ENCODE data around the gene PPWD1. TPM values are rescaled to one million over a fixed set of nuclear protein-coding genes. Genes with fewer than 3 reads are reported as not detected.

PPWD1 gene
- total and polyA plus RNA-seq, 2 of the 13 experiments (the other 11 are each of a cell fraction or from before 2014, with no cell fraction given), result 7.4 to 44.3 TPM

DNA sequence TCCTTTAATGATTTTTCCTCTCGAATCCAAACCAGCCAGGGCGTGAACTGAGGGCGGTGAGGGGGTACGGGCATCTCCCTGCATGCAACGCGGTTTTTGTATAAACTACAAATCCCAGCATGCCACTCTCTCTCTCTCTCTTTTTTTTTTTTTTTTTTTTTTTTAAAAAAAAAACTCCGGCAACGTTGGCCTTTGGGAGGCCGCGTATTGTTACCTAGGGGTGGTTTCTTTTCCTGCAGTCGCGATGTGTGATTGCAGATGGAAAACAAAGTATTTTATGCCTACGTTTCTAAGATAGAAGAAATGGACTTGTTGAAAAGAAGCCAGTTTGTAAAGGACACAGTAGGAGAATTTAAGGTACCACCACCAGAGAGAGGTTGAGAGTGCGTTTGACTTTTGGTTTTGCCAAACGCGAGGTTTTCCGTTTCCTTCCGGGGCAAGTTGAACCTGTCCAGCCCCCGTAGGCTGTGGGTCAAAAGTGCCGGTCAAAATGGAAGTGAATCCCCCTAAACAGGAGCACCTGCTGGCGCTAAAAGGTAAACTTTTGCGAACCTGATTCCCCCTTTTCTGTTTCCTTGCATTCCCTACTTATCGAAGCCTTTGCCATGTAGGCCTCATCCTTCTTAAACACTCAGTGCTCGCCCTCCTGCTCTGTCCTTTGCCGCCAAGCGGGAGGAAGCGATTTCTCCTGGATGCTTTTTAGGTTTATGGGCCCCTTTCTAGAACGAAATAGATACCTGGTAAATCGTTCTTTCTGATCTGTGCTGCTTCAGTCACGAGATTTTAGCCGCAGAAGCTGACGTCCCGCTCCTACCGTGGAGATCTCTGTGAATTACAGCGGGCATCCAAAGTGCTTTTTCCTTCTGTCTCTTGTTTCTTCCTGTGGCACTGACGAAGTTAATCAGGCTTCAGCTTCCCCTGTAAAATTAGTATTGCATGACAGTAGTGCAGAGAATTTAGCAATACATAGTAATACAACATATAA, 61.8 kb downstream of the PPWD1 start, which contains the start of the genes SHLD3 and TRAPPC13 (continued):
- TF ChIP-seq, protein P1, sequence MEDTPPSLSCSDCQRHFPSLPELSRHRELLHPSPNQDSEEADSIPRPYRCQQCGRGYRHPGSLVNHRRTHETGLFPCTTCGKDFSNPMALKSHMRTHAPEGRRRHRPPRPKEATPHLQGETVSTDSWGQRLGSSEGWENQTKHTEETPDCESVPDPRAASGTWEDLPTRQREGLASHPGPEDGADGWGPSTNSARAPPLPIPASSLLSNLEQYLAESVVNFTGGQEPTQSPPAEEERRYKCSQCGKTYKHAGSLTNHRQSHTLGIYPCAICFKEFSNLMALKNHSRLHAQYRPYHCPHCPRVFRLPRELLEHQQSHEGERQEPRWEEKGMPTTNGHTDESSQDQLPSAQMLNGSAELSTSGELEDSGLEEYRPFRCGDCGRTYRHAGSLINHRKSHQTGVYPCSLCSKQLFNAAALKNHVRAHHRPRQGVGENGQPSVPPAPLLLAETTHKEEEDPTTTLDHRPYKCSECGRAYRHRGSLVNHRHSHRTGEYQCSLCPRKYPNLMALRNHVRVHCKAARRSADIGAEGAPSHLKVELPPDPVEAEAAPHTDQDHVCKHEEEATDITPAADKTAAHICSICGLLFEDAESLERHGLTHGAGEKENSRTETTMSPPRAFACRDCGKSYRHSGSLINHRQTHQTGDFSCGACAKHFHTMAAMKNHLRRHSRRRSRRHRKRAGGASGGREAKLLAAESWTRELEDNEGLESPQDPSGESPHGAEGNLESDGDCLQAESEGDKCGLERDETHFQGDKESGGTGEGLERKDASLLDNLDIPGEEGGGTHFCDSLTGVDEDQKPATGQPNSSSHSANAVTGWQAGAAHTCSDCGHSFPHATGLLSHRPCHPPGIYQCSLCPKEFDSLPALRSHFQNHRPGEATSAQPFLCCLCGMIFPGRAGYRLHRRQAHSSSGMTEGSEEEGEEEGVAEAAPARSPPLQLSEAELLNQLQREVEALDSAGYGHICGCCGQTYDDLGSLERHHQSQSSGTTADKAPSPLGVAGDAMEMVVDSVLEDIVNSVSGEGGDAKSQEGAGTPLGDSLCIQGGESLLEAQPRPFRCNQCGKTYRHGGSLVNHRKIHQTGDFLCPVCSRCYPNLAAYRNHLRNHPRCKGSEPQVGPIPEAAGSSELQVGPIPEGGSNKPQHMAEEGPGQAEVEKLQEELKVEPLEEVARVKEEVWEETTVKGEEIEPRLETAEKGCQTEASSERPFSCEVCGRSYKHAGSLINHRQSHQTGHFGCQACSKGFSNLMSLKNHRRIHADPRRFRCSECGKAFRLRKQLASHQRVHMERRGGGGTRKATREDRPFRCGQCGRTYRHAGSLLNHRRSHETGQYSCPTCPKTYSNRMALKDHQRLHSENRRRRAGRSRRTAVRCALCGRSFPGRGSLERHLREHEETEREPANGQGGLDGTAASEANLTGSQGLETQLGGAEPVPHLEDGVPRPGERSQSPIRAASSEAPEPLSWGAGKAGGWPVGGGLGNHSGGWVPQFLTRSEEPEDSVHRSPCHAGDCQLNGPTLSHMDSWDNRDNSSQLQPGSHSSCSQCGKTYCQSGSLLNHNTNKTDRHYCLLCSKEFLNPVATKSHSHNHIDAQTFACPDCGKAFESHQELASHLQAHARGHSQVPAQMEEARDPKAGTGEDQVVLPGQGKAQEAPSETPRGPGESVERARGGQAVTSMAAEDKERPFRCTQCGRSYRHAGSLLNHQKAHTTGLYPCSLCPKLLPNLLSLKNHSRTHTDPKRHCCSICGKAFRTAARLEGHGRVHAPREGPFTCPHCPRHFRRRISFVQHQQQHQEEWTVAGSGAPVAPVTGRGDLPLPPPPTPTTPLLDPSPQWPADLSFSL (CRISPR knock-in tag; IDR thresholded peaks at IDR 0.05), result no peak
- TF ChIP-seq, protein P2, sequence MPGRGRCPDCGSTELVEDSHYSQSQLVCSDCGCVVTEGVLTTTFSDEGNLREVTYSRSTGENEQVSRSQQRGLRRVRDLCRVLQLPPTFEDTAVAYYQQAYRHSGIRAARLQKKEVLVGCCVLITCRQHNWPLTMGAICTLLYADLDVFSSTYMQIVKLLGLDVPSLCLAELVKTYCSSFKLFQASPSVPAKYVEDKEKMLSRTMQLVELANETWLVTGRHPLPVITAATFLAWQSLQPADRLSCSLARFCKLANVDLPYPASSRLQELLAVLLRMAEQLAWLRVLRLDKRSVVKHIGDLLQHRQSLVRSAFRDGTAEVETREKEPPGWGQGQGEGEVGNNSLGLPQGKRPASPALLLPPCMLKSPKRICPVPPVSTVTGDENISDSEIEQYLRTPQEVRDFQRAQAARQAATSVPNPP (CRISPR knock-in tag; IDR thresholded peaks at IDR 0.05), result no peak
- TF ChIP-seq KLF16 (CRISPR knock-in tag; IDR thresholded peaks at IDR 0.05), result 0 out of 4 replicates have a peak, but pooled peaks of 1 of the 2 experiments have one; percentile 28
- TF ChIP-seq, protein P3, sequence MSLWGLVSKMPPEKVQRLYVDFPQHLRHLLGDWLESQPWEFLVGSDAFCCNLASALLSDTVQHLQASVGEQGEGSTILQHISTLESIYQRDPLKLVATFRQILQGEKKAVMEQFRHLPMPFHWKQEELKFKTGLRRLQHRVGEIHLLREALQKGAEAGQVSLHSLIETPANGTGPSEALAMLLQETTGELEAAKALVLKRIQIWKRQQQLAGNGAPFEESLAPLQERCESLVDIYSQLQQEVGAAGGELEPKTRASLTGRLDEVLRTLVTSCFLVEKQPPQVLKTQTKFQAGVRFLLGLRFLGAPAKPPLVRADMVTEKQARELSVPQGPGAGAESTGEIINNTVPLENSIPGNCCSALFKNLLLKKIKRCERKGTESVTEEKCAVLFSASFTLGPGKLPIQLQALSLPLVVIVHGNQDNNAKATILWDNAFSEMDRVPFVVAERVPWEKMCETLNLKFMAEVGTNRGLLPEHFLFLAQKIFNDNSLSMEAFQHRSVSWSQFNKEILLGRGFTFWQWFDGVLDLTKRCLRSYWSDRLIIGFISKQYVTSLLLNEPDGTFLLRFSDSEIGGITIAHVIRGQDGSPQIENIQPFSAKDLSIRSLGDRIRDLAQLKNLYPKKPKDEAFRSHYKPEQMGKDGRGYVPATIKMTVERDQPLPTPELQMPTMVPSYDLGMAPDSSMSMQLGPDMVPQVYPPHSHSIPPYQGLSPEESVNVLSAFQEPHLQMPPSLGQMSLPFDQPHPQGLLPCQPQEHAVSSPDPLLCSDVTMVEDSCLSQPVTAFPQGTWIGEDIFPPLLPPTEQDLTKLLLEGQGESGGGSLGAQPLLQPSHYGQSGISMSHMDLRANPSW (CRISPR knock-in tag; IDR thresholded peaks at IDR 0.05; ENCODE audit: borderline replicate concordance), result 0 out of 2 replicates have a peak, but pooled peaks have one; percentile 59
- TF ChIP-seq NFKBIZ (CRISPR knock-in tag; IDR thresholded peaks at IDR 0.05), result no peak
- TF ChIP-seq, protein P4, sequence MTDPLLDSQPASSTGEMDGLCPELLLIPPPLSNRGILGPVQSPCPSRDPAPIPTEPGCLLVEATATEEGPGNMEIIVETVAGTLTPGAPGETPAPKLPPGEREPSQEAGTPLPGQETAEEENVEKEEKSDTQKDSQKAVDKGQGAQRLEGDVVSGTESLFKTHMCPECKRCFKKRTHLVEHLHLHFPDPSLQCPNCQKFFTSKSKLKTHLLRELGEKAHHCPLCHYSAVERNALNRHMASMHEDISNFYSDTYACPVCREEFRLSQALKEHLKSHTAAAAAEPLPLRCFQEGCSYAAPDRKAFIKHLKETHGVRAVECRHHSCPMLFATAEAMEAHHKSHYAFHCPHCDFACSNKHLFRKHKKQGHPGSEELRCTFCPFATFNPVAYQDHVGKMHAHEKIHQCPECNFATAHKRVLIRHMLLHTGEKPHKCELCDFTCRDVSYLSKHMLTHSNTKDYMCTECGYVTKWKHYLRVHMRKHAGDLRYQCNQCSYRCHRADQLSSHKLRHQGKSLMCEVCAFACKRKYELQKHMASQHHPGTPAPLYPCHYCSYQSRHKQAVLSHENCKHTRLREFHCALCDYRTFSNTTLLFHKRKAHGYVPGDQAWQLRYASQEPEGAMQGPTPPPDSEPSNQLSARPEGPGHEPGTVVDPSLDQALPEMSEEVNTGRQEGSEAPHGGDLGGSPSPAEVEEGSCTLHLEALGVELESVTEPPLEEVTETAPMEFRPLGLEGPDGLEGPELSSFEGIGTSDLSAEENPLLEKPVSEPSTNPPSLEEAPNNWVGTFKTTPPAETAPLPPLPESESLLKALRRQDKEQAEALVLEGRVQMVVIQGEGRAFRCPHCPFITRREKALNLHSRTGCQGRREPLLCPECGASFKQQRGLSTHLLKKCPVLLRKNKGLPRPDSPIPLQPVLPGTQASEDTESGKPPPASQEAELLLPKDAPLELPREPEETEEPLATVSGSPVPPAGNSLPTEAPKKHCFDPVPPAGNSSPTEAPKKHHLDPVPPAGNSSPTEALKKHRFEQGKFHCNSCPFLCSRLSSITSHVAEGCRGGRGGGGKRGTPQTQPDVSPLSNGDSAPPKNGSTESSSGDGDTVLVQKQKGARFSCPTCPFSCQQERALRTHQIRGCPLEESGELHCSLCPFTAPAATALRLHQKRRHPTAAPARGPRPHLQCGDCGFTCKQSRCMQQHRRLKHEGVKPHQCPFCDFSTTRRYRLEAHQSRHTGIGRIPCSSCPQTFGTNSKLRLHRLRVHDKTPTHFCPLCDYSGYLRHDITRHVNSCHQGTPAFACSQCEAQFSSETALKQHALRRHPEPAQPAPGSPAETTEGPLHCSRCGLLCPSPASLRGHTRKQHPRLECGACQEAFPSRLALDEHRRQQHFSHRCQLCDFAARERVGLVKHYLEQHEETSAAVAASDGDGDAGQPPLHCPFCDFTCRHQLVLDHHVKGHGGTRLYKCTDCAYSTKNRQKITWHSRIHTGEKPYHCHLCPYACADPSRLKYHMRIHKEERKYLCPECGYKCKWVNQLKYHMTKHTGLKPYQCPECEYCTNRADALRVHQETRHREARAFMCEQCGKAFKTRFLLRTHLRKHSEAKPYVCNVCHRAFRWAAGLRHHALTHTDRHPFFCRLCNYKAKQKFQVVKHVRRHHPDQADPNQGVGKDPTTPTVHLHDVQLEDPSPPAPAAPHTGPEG (CRISPR knock-in tag; IDR thresholded peaks at IDR 0.05), result no peak
- no peak for TF ChIP-seq ZNF577 (CRISPR knock-in tag; IDR thresholded peaks at IDR 0.05; ENCODE audit: borderline replicate concordance, low read depth)
- no peak for TF ChIP-seq KDM6A (CRISPR knock-in tag; IDR thresholded peaks at IDR 0.05; ENCODE audit: low read depth)
- TF ChIP-seq RXRB (CRISPR knock-in tag; IDR thresholded peaks at IDR 0.05; ENCODE audit: borderline replicate concordance), result peak; percentile 41; the same call in 1 of the 2 replicates
- no peak for TF ChIP-seq ZNF83 (CRISPR knock-in tag; IDR thresholded peaks at IDR 0.05; ENCODE audit: borderline replicate concordance)

Data from HepG2 (cell line).